Mammary epithelial cell (primary cell): ENCODE measurements around the gene CFAP298.

Experiments used
- EZH2 ChIP-seq: IDR thresholded peaks from 2 replicates; pipeline ENCODE4 v1.6.1; 2012; ENCODE audit warnings: low read length, inconsistent platforms, borderline replicate concordance
- TF ChIP-seq, protein P1 (sequence below), 2 donors: IDR thresholded peaks in 1 of 2; conservative IDR thresholded peaks in 1 of 2; 2 replicates each; pipeline ENCODE4 v1.5.1; 2011 to 2012; ENCODE audit warnings: inconsistent platforms in 2 of 2, low read length in 2 of 2, mild to moderate bottlenecking in 2 of 2, control low read depth in 1 of 2, low read depth in 1 of 2; ENCODE audit not compliant: insufficient read depth in 1 of 2; ENCODE audit errors: extremely low read depth in 1 of 2

DNA sequence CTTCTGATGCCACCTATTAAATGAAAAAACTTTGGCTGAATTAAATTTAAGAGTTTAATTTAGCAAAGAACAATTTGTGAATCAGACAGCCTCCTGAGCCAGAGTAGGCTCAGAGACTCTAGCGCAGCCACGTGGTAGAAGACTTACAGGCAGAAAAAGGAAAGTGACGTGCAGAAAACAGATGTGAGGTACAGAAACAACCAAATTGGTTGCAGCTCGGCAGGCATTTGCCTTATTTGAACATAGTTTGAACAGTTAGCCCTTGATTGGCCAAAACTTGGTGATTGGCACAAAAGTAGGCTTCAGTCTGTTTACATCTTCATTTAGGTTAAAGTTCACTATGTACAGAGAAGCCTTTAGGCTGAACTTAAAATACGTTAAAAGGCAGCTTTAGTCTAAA lies 49.8 kb downstream of the CFAP298 start:
- no peak for TF ChIP-seq EZH2
- TF ChIP-seq, protein P1, sequence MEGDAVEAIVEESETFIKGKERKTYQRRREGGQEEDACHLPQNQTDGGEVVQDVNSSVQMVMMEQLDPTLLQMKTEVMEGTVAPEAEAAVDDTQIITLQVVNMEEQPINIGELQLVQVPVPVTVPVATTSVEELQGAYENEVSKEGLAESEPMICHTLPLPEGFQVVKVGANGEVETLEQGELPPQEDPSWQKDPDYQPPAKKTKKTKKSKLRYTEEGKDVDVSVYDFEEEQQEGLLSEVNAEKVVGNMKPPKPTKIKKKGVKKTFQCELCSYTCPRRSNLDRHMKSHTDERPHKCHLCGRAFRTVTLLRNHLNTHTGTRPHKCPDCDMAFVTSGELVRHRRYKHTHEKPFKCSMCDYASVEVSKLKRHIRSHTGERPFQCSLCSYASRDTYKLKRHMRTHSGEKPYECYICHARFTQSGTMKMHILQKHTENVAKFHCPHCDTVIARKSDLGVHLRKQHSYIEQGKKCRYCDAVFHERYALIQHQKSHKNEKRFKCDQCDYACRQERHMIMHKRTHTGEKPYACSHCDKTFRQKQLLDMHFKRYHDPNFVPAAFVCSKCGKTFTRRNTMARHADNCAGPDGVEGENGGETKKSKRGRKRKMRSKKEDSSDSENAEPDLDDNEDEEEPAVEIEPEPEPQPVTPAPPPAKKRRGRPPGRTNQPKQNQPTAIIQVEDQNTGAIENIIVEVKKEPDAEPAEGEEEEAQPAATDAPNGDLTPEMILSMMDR (conservative IDR thresholded peaks at IDR 0.05 in 1 of 2, IDR thresholded peaks at IDR 0.05 in 1 of 2; ENCODE audit: extremely low read depth in 1 of 2, insufficient read depth in 1 of 2, low read depth in 1 of 2, low read length in 2 of 2): peak in 1 of 2 donors; percentile 31
